ENCODE data around the gene TEX36.

The TEX36 gene

DNA sequence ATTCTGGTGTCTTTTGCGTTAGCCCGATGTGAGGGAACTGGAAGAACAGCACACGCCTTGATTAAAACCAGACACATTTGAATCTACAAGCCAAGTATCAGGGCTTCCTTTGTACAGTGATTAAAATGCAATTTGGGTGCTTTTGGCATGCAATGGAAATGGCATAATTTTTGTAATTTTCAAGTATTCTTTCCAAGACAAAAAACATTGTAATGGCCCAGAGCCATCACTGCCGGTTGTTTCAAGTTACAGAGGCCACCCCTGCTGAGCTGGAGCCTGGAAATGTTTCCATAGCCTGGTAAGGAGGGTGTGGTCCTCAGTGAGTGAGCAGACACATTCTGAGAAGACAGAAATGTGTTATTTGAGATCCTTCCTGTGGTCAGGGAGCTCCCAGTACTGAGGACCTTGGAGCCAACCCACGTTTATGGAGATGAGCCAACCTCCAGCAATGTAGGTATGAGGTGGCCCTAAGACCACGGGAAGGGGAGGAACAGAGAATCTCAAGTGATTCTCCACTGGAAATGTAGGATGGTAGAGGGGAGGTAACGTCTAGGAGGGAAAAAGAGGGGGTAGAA lies 20.9 kb downstream of the TEX36 start:
- no peak overlapping the region for H4K8ac ChIP-seq (ENCODE audit: low read depth, low read length)
- H3K36me3 ChIP-seq (ENCODE audit: control insufficient read depth in 1 of 2, insufficient read depth in 2 of 2, low read length in 2 of 2): no peaks in the 10 kb centered on the region
- no peak overlapping the region for H2AFZ ChIP-seq (ENCODE audit: insufficient read depth, low read length, poor library complexity)
- no peak overlapping the region for H3K4me3 ChIP-seq (ENCODE audit: low read depth, low read length)
- H2BK120ac ChIP-seq (ENCODE audit: insufficient read depth, low read length, poor library complexity): no peak overlapping the region
- H3K9ac ChIP-seq (ENCODE audit: low read length): no peak overlapping the region
- no peak overlapping the region for H3K4ac ChIP-seq (ENCODE audit: low read depth, low read length)
- H4K91ac ChIP-seq (ENCODE audit: low read depth, low read length): no peak overlapping the region
- H3K18ac ChIP-seq (ENCODE audit: low read length): no peak overlapping the region
- no peak overlapping the region for H3K14ac ChIP-seq (ENCODE audit: low read length)
- H3K4me2 ChIP-seq (ENCODE audit: low read length): no peak overlapping the region
- no peak overlapping the region for H3K23ac ChIP-seq (ENCODE audit: low read length)
- no peaks in the 10 kb centered on the region for H3K9me3 ChIP-seq (ENCODE audit: insufficient read depth, low read depth, low read length)
- no peak overlapping the region for H2BK12ac ChIP-seq (ENCODE audit: low read length)
- H3K27me3 ChIP-seq (ENCODE audit: insufficient read depth, low read length): no peaks in the 10 kb centered on the region
- no peak for DNase-seq
- no peak overlapping the region for H2AK5ac ChIP-seq (ENCODE audit: low read length)
- H3K79me2 ChIP-seq (ENCODE audit: control insufficient read depth, insufficient read depth, low read length, poor library complexity): no peaks in the 10 kb centered on the region
- no peaks in the 10 kb centered on the region for H3K4me1 ChIP-seq (ENCODE audit: control insufficient read depth in 1 of 2, insufficient read depth in 2 of 2, low read length in 2 of 2)
- H2BK5ac ChIP-seq (ENCODE audit: low read depth, low read length, poor library complexity): no peak overlapping the region
- H4K12ac ChIP-seq (ENCODE audit: low read depth, low read length): no peak overlapping the region
- H3K79me1 ChIP-seq (ENCODE audit: low read length): no peaks in the 10 kb centered on the region
- no CpG with 5 or more reads among the region's 7 CpGs for WGBS (ENCODE audit: extremely low coverage, insufficient coverage, insufficient read length)
- H3K27ac ChIP-seq (ENCODE audit: low read depth, low read length): no peak overlapping the region

DNA sequence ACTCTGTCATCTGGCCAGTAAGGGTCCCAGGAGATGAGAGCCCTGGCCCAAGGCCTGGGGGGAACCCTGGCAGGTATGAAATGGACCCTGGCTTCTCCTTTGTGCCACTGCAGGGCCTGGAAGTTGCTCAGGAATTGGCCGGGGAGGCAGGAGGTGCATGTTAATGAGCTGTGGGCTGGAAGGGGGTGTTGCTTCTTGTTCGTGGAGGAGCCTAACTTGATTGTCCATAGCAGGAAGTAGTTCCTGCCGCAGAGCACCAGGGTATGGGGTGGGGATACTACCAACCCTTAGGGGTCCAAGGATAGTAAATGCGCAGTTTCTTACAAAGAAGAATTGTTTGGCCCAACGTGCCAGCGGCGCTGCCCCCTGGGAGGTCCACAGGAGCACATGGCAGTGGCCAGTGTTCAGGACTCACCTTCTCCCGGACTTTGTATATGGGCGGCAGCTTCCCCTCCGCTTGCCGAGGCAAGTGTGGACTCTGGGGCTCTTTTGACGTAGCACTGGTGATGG lies 21.5 kb downstream of the TEX36 start:
- no peak overlapping the region for H3K4me2 ChIP-seq (ENCODE audit: low read length)
- no peak overlapping the region for H2BK120ac ChIP-seq (ENCODE audit: insufficient read depth, low read length, poor library complexity)
- H3K4me3 ChIP-seq (ENCODE audit: low read depth, low read length): no peak overlapping the region
- no peak overlapping the region for H3K9ac ChIP-seq (ENCODE audit: low read length)
- no peak overlapping the region for H2AK5ac ChIP-seq (ENCODE audit: low read length)
- no peaks in the 10 kb centered on the region for H3K9me3 ChIP-seq (ENCODE audit: insufficient read depth, low read depth, low read length)
- no peaks in the 10 kb centered on the region for H3K79me1 ChIP-seq (ENCODE audit: low read length)
- H3K4me1 ChIP-seq (ENCODE audit: control insufficient read depth in 1 of 2, insufficient read depth in 2 of 2, low read length in 2 of 2): no peaks in the 10 kb centered on the region
- peak overlapping the region; percentile 18 for H4K12ac ChIP-seq (ENCODE audit: low read depth, low read length)
- no peak overlapping the region for H3K14ac ChIP-seq (ENCODE audit: low read length)
- no CpG with 5 or more reads among the region's 12 CpGs for WGBS (ENCODE audit: extremely low coverage, insufficient coverage, insufficient read length)
- no peak overlapping the region for H3K4ac ChIP-seq (ENCODE audit: low read depth, low read length)
- H4K91ac ChIP-seq (ENCODE audit: low read depth, low read length): no peak overlapping the region
- no peaks in the 10 kb centered on the region for H3K36me3 ChIP-seq (ENCODE audit: control insufficient read depth in 1 of 2, insufficient read depth in 2 of 2, low read length in 2 of 2)
- H2AFZ ChIP-seq (ENCODE audit: insufficient read depth, low read length, poor library complexity): no peak overlapping the region
- H3K23ac ChIP-seq (ENCODE audit: low read length): no peak overlapping the region
- H3K27me3 ChIP-seq (ENCODE audit: insufficient read depth, low read length): no peaks in the 10 kb centered on the region
- no peak overlapping the region for H3K27ac ChIP-seq (ENCODE audit: low read depth, low read length)
- H2BK5ac ChIP-seq (ENCODE audit: low read depth, low read length, poor library complexity): no peak overlapping the region
- H2BK12ac ChIP-seq (ENCODE audit: low read length): no peak overlapping the region
- H3K18ac ChIP-seq (ENCODE audit: low read length): no peak overlapping the region
- DNase-seq: no peak
- H3K79me2 ChIP-seq (ENCODE audit: control insufficient read depth, insufficient read depth, low read length, poor library complexity): no peaks in the 10 kb centered on the region
- no peak overlapping the region for H4K8ac ChIP-seq (ENCODE audit: low read depth, low read length)

DNA sequence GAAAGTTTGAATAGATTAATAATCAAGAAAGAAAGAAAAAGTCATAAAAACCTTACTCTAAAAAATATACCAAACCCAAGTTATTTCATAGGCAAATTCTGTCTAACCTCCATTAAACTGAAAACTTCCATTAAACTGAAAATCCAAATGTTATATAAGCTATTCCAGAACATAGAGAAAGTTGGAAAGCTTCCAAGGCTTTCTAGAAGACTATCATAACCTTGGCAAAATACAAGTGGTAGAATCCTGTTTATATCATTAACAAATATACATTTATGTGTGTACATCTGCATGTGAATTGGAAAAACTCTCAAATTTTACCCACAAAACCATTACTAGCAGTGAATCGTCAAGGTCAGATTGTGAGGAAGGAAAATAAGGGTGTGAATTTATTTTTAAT lies 23.9 kb downstream of the TEX36 start:
- Histone ChIP-seq H3K27me3 (ENCODE audit: insufficient read depth, low read length) (no peaks in the 10 kb centered on the region), H3K23ac (ENCODE audit: low read length) (no peak overlapping the region), H4K91ac (ENCODE audit: low read depth, low read length) (no peak overlapping the region), H3K18ac (ENCODE audit: low read length) (no peak overlapping the region), H3K9ac (ENCODE audit: low read length) (no peak overlapping the region), H2AFZ (ENCODE audit: insufficient read depth, low read length, poor library complexity) (no peak overlapping the region), H3K14ac (ENCODE audit: low read length) (no peak overlapping the region), H4K8ac (ENCODE audit: low read depth, low read length) (no peak overlapping the region), H3K36me3 (ENCODE audit: control insufficient read depth in 1 of 2, insufficient read depth in 2 of 2, low read length in 2 of 2) (no peaks in the 10 kb centered on the region), H3K9me3 (ENCODE audit: insufficient read depth, low read depth, low read length) (no peaks in the 10 kb centered on the region), H2BK5ac (ENCODE audit: low read depth, low read length, poor library complexity) (no peak overlapping the region), H3K27ac (ENCODE audit: low read depth, low read length) (no peak overlapping the region), H3K4me3 (ENCODE audit: low read depth, low read length) (no peak overlapping the region), H3K4ac (ENCODE audit: low read depth, low read length) (no peak overlapping the region), H3K4me2 (ENCODE audit: low read length) (no peak overlapping the region), H2BK12ac (ENCODE audit: low read length) (no peak overlapping the region), H3K79me1 (ENCODE audit: low read length) (no peaks in the 10 kb centered on the region), H2AK5ac (ENCODE audit: low read length) (no peak overlapping the region), H3K4me1 (ENCODE audit: control insufficient read depth in 1 of 2, insufficient read depth in 2 of 2, low read length in 2 of 2) (no peaks in the 10 kb centered on the region), H2BK120ac (ENCODE audit: insufficient read depth, low read length, poor library complexity) (no peak overlapping the region), H3K79me2 (ENCODE audit: control insufficient read depth, insufficient read depth, low read length, poor library complexity) (no peaks in the 10 kb centered on the region), H4K12ac (ENCODE audit: low read depth, low read length) (no peak overlapping the region)
- DNase-seq: no peak
- no CpG with 5 or more reads among the region's 1 CpG for WGBS (ENCODE audit: extremely low coverage, insufficient coverage, insufficient read length)

DNA sequence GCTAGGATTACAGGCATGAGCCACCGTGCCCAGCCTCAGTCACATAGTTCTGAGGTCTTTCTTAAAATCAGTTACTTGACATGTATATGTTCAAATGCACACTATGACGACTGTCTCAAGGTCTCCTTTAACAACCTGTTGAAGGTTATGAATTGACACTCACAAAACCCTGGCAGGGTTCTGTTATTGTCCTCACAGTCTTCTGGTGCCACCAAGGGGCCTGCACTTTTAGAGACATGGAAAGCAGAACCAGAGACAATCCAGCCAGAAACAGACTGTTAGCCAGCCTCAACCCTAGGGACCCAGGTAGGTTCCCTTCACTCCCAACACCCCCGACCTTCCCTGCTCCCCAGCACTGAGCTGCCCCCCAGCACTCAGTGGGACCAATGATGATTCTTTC lies 26.4 kb downstream of the TEX36 start:
- no CpG with 5 or more reads among the region's 3 CpGs for WGBS (ENCODE audit: extremely low coverage, insufficient coverage, insufficient read length)

More for the DNA sequence above, 26.4 kb downstream of the TEX36 start:
- peak in 1 of 2 donors; percentile 10 for DNase-seq
- Histone ChIP-seq H3K23ac (ENCODE audit: low read length) (no peak overlapping the region), H3K4me3 (ENCODE audit: low read depth, low read length) (no peak overlapping the region), H3K14ac (ENCODE audit: low read length) (no peak overlapping the region), H2BK12ac (ENCODE audit: low read length) (no peak overlapping the region), H2BK120ac (ENCODE audit: insufficient read depth, low read length, poor library complexity) (no peak overlapping the region), H3K79me2 (ENCODE audit: control insufficient read depth, insufficient read depth, low read length, poor library complexity) (no peaks in the 10 kb centered on the region), H4K8ac (ENCODE audit: low read depth, low read length) (no peak overlapping the region), H4K12ac (ENCODE audit: low read depth, low read length) (no peak overlapping the region), H4K91ac (ENCODE audit: low read depth, low read length) (no peak overlapping the region), H2AFZ (ENCODE audit: insufficient read depth, low read length, poor library complexity) (no peak overlapping the region), H2BK5ac (ENCODE audit: low read depth, low read length, poor library complexity) (no peak overlapping the region), H3K9me3 (ENCODE audit: insufficient read depth, low read depth, low read length) (no peaks in the 10 kb centered on the region), H3K4me1 (ENCODE audit: control insufficient read depth in 1 of 2, insufficient read depth in 2 of 2, low read length in 2 of 2) (no peaks in the 10 kb centered on the region), H2AK5ac (ENCODE audit: low read length) (no peak overlapping the region), H3K27ac (ENCODE audit: low read depth, low read length) (no peak overlapping the region), H3K79me1 (ENCODE audit: low read length) (no peaks in the 10 kb centered on the region), H3K18ac (ENCODE audit: low read length) (no peak overlapping the region), H3K9ac (ENCODE audit: low read length) (no peak overlapping the region), H3K36me3 (ENCODE audit: control insufficient read depth in 1 of 2, insufficient read depth in 2 of 2, low read length in 2 of 2) (no peaks in the 10 kb centered on the region), H3K4ac (ENCODE audit: low read depth, low read length) (no peak overlapping the region), H3K4me2 (ENCODE audit: low read length) (no peak overlapping the region), H3K27me3 (ENCODE audit: insufficient read depth, low read length) (no peaks in the 10 kb centered on the region)
